Measurements from ENCODE around the gene ZMYND15. TPM values are rescaled to one million over a fixed set of nuclear protein-coding genes. Genes with fewer than 3 reads are reported as not detected.
A peak's percentile ranks its signal among the peaks of the same experiment; 100 is the strongest.
"Not testable (repeated sequence)": the region's sequence is repeated elsewhere in the genome, so short reads cannot be mapped to it uniquely, and the experiment has no call there.

The ZMYND15 gene
- polyA plus RNA-seq, 1 experiment: 0.13 TPM

- no peak overlapping the region for H3K4me3 ChIP-seq (ENCODE audit: low read depth, low read length)
- H3K27me3 ChIP-seq (ENCODE audit: control insufficient read depth, insufficient read depth, low read length): no peaks in the 10 kb centered on the region
- CTCF ChIA-PET: no interaction called here
- peaks cover 1% of the 10 kb centered on the region for H3K36me3 ChIP-seq (ENCODE audit: control insufficient read depth, insufficient read depth, low read length)
- DNase-seq (ENCODE audit: low read depth): no peak
- POLR2A ChIA-PET: no interaction called here
- no peak for TF ChIP-seq CTCF (IDR thresholded peaks at IDR 0.05; ENCODE audit: insufficient read depth, low read depth, low read length)
These were observed 43.2 kb upstream of the ZMYND15 start for GRCh38 chr17:4696437-4696805.

GRCh38 chr17:4699401-4700056 is 40.1 kb upstream of the ZMYND15 start:
- H3K4me3 ChIP-seq (ENCODE audit: low read depth, low read length); DNase-seq (ENCODE audit: low read depth); H3K36me3 ChIP-seq (ENCODE audit: control insufficient read depth, insufficient read depth, low read length); H3K27me3 ChIP-seq (ENCODE audit: control insufficient read depth, insufficient read depth, low read length); POLR2A ChIA-PET: not testable (repeated sequence)
- CTCF ChIA-PET: interaction anchor here (0.7 to 0.8 kb wide), 2 partner anchors 10 to 133 kb away, joined by 3 read pairs; no protein-coding TSS in a partner anchor

- POLR2A ChIA-PET: no interaction called here
- TF ChIP-seq CTCF (IDR thresholded peaks at IDR 0.05; ENCODE audit: insufficient read depth, low read depth, low read length): no peak
- DNase-seq (ENCODE audit: low read depth): no peak
- CTCF ChIA-PET: interaction anchor here (0.6 to 1.2 kb wide), 2 partner anchors 10 to 94 kb away, joined by 3 read pairs; no protein-coding TSS in a partner anchor
- Histone ChIP-seq H3K27me3 (ENCODE audit: control insufficient read depth, insufficient read depth, low read length) (no peaks in the 10 kb centered on the region), H3K36me3 (ENCODE audit: control insufficient read depth, insufficient read depth, low read length) (no peaks in the 10 kb centered on the region; the same call in 1 of the 2 replicates), H3K4me3 (ENCODE audit: low read depth, low read length) (no peak overlapping the region)
These were observed 38.5 kb upstream of the ZMYND15 start for GRCh38 chr17:4701116-4701515.

- CTCF ChIA-PET: interaction anchor here (1.1 kb wide), 1 partner anchor 200 kb away, joined by 3 read pairs; the partner anchor contains the start of gene CHRNE
- no peaks in the 10 kb centered on the region for H3K27me3 ChIP-seq (ENCODE audit: control insufficient read depth, insufficient read depth, low read length)
- DNase-seq (ENCODE audit: low read depth): no peak
- TF ChIP-seq CTCF (IDR thresholded peaks at IDR 0.05; ENCODE audit: insufficient read depth, low read depth, low read length): no peak
- no peaks in the 10 kb centered on the region for H3K36me3 ChIP-seq (ENCODE audit: control insufficient read depth, insufficient read depth, low read length)
- POLR2A ChIA-PET: no interaction called here
- H3K4me3 ChIP-seq (ENCODE audit: low read depth, low read length): peak overlapping the region; percentile 87
These were observed 36.3 kb upstream of the ZMYND15 start for GRCh38 chr17:4703330-4703691.

- peak overlapping the region; percentile 87 for H3K4me3 ChIP-seq (ENCODE audit: low read depth, low read length)
- POLR2A ChIA-PET: interaction anchor here (0.7 kb wide), 1 partner anchor 25 kb away, joined by 3 read pairs; no protein-coding TSS in a partner anchor
- H3K27me3 ChIP-seq (ENCODE audit: control insufficient read depth, insufficient read depth, low read length); DNase-seq (ENCODE audit: low read depth); H3K36me3 ChIP-seq (ENCODE audit: control insufficient read depth, insufficient read depth, low read length); CTCF ChIA-PET: not testable (repeated sequence)
These were observed 35.1 kb upstream of the ZMYND15 start for GRCh38 chr17:4704574-4704907.

GRCh38 chr17:4704991-4705390 is 34.6 kb upstream of the ZMYND15 start:
- no peaks in the 10 kb centered on the region for H3K27me3 ChIP-seq (ENCODE audit: control insufficient read depth, insufficient read depth, low read length)
- CTCF ChIA-PET: no interaction called here
- no peak for DNase-seq (ENCODE audit: low read depth)
- no peak overlapping the region for H3K4me3 ChIP-seq (ENCODE audit: low read depth, low read length)
- POLR2A ChIA-PET: no interaction called here
- H3K36me3 ChIP-seq (ENCODE audit: control insufficient read depth, insufficient read depth, low read length): no peaks in the 10 kb centered on the region
- TF ChIP-seq CTCF (IDR thresholded peaks at IDR 0.05; ENCODE audit: insufficient read depth, low read depth, low read length): no peak
